ENCODE results near the gene P2RY11. TPM values are rescaled to one million over a fixed set of nuclear protein-coding genes. Genes with fewer than 3 reads are reported as not detected.

P2RY11 gene
- total RNA-seq, 1 experiment from 2014 or later = 43.8 TPM

DNA sequence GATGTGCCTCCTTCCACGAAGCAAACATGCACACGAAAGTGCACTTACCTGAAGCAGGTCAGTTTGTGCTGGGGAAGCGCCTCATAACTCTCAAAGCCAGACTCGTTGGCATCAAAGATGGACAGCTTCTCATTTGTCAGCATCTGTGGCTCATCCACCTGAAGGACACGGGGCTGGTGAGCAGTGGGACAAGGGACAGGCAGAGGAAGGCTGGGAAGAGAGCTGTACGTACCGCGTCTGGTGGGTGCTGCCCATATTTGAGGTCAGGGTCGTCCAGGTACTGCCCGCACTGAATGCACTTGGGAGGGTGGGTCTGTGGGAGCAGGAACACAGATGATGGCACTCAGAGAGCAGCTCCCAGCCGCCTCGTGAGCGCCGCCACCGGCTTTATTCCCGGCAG, 48.1 kb downstream of the P2RY11 start:
- POLR2A ChIA-PET = no interaction called here
- intact Hi-C loops (cut with micrococcal nuclease) = no loop called here
- no TSS peak for BruUV-seq (replicated peaks)
- H3K4me2 ChIP-seq (ENCODE audit: low read length) = no peak overlapping the region
- CTCF ChIA-PET = no interaction called here
- H3K4me3 ChIP-seq (replicated peaks in 1 of 2; ENCODE audit: low read depth in 1 of 2, low read length in 2 of 2) = no peak overlapping the region
- ATAC-seq (no peak), DNase-seq (ENCODE audit: low read depth, low spot score) (no peak)
- peaks cover 63 to 80% of the 10 kb centered on the region in 2 experiments; a peak in 3 of 4 replicates for H3K36me3 ChIP-seq (ENCODE audit: control insufficient read depth in 1 of 2, insufficient read depth in 2 of 2, low read length in 2 of 2)
- H3K9ac ChIP-seq (ENCODE audit: low read length) = no peak overlapping the region
- no peaks in the 10 kb centered on the region for H3K9me3 ChIP-seq (ENCODE audit: control insufficient read depth in 1 of 2, insufficient read depth in 1 of 2, low read depth in 1 of 2, low read length in 2 of 2)
- TF ChIP-seq EZH2 (IDR thresholded peaks at IDR 0.05) (no peak), ELF1 (IDR thresholded peaks at IDR 0.05; ENCODE audit: borderline replicate concordance, low read depth) (no peak), CBX3 (IDR thresholded peaks at IDR 0.05; ENCODE audit: low read depth) (no peak), YY1 (IDR thresholded peaks at IDR 0.05; ENCODE audit: extremely low read depth, insufficient replicate concordance, low read depth, low read length) (no peak), CEBPB (IDR thresholded peaks at IDR 0.05; ENCODE audit: low read depth) (no peak), SP1 (IDR thresholded peaks at IDR 0.05; ENCODE audit: low read depth) (no peak), TCF7L2 (IDR thresholded peaks at IDR 0.05; ENCODE audit: borderline replicate concordance, extremely low read depth, insufficient read depth, insufficient read length) (no peak)
- TF ChIP-seq, protein P1, sequence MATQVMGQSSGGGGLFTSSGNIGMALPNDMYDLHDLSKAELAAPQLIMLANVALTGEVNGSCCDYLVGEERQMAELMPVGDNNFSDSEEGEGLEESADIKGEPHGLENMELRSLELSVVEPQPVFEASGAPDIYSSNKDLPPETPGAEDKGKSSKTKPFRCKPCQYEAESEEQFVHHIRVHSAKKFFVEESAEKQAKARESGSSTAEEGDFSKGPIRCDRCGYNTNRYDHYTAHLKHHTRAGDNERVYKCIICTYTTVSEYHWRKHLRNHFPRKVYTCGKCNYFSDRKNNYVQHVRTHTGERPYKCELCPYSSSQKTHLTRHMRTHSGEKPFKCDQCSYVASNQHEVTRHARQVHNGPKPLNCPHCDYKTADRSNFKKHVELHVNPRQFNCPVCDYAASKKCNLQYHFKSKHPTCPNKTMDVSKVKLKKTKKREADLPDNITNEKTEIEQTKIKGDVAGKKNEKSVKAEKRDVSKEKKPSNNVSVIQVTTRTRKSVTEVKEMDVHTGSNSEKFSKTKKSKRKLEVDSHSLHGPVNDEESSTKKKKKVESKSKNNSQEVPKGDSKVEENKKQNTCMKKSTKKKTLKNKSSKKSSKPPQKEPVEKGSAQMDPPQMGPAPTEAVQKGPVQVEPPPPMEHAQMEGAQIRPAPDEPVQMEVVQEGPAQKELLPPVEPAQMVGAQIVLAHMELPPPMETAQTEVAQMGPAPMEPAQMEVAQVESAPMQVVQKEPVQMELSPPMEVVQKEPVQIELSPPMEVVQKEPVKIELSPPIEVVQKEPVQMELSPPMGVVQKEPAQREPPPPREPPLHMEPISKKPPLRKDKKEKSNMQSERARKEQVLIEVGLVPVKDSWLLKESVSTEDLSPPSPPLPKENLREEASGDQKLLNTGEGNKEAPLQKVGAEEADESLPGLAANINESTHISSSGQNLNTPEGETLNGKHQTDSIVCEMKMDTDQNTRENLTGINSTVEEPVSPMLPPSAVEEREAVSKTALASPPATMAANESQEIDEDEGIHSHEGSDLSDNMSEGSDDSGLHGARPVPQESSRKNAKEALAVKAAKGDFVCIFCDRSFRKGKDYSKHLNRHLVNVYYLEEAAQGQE (IDR thresholded peaks at IDR 0.05; ENCODE audit: low read depth) = no peak
- TF ChIP-seq, protein P2, sequence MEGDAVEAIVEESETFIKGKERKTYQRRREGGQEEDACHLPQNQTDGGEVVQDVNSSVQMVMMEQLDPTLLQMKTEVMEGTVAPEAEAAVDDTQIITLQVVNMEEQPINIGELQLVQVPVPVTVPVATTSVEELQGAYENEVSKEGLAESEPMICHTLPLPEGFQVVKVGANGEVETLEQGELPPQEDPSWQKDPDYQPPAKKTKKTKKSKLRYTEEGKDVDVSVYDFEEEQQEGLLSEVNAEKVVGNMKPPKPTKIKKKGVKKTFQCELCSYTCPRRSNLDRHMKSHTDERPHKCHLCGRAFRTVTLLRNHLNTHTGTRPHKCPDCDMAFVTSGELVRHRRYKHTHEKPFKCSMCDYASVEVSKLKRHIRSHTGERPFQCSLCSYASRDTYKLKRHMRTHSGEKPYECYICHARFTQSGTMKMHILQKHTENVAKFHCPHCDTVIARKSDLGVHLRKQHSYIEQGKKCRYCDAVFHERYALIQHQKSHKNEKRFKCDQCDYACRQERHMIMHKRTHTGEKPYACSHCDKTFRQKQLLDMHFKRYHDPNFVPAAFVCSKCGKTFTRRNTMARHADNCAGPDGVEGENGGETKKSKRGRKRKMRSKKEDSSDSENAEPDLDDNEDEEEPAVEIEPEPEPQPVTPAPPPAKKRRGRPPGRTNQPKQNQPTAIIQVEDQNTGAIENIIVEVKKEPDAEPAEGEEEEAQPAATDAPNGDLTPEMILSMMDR (IDR thresholded peaks at IDR 0.05 in 2 of 3, conservative IDR thresholded peaks at IDR 0.05 in 1 of 3; ENCODE audit: borderline replicate concordance in 1 of 3, insufficient read depth in 1 of 3, low read depth in 2 of 3, low read length in 2 of 3) = no peak
- TF ChIP-seq, protein P3, sequence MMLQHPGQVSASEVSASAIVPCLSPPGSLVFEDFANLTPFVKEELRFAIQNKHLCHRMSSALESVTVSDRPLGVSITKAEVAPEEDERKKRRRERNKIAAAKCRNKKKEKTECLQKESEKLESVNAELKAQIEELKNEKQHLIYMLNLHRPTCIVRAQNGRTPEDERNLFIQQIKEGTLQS (IDR thresholded peaks at IDR 0.05) = no peak
- TF ChIP-seq, protein P4, sequence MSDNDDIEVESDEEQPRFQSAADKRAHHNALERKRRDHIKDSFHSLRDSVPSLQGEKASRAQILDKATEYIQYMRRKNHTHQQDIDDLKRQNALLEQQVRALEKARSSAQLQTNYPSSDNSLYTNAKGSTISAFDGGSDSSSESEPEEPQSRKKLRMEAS (IDR thresholded peaks at IDR 0.05) = no peak
- no peak overlapping the region for H3K27ac ChIP-seq (ENCODE audit: low read depth, low read length)
- RAD21 ChIA-PET (ENCODE audit: low non-redundant PET in 1 of 2, low total read pairs in 2 of 2, uncharacterized antibody in 2 of 2, unreplicated experiment in 2 of 2) = no interaction called here
- H3K4me1 ChIP-seq (ENCODE audit: control insufficient read depth in 1 of 2, insufficient read depth in 2 of 2, low read length in 2 of 2) = no peaks in the 10 kb centered on the region
- H3K27me3 ChIP-seq (ENCODE audit: insufficient read depth, low read length) = no peaks in the 10 kb centered on the region
- no peak overlapping the region for H2AFZ ChIP-seq (ENCODE audit: low read depth, low read length, poor library complexity, severe bottlenecking)
- no peaks in the 10 kb centered on the region for H4K20me1 ChIP-seq (ENCODE audit: insufficient read depth)
- H3K9me2 ChIP-seq (ENCODE audit: insufficient read depth) = no peaks in the 10 kb centered on the region
- peaks cover 17% of the 10 kb centered on the region; the same call in 1 of the 2 replicates for H3K79me2 ChIP-seq (ENCODE audit: insufficient read depth, low read length)
